Measurements from ENCODE around the gene USP6.
"Not testable (repeated sequence)": the region's sequence is repeated elsewhere in the genome, so short reads cannot be mapped to it uniquely, and the experiment has no call there.

DNA sequence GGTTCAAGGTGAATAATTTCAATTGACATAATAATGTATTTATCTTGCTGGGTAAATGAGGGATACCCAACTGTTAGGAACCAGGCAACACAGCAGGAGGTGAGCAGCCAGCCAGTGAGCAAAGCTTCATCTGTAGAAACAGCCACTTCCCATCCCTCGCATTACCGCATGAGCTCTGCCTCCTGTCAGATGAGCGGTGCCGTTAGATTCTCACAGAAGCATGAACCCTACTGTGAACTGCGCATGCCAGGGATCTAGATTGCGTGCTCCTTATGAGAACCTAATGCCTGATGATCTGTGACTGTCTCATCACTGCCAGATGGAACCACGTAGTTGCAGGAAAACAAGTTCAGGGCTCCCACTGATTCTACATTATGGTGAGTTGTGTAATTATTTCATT, 9.1 kb downstream of the USP6 start:
- TF ChIP-seq, protein P1, sequence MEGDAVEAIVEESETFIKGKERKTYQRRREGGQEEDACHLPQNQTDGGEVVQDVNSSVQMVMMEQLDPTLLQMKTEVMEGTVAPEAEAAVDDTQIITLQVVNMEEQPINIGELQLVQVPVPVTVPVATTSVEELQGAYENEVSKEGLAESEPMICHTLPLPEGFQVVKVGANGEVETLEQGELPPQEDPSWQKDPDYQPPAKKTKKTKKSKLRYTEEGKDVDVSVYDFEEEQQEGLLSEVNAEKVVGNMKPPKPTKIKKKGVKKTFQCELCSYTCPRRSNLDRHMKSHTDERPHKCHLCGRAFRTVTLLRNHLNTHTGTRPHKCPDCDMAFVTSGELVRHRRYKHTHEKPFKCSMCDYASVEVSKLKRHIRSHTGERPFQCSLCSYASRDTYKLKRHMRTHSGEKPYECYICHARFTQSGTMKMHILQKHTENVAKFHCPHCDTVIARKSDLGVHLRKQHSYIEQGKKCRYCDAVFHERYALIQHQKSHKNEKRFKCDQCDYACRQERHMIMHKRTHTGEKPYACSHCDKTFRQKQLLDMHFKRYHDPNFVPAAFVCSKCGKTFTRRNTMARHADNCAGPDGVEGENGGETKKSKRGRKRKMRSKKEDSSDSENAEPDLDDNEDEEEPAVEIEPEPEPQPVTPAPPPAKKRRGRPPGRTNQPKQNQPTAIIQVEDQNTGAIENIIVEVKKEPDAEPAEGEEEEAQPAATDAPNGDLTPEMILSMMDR (IDR thresholded peaks at IDR 0.05), result not testable (repeated sequence)
- TF ChIP-seq POLR2A (IDR thresholded peaks at IDR 0.05), result not testable (repeated sequence)
